GF-D8 (cell line): Measurements from ENCODE around the gene CNTLN.
"Not testable (repeated sequence)": the region's sequence is repeated elsewhere in the genome, so short reads cannot be mapped to it uniquely, and the experiment has no call there.

Source experiments
- DNase-seq: peaks from one replicate; lab custom pipeline; 2025; lab: John Stamatoyannopoulos, UW

The CNTLN gene

DNA sequence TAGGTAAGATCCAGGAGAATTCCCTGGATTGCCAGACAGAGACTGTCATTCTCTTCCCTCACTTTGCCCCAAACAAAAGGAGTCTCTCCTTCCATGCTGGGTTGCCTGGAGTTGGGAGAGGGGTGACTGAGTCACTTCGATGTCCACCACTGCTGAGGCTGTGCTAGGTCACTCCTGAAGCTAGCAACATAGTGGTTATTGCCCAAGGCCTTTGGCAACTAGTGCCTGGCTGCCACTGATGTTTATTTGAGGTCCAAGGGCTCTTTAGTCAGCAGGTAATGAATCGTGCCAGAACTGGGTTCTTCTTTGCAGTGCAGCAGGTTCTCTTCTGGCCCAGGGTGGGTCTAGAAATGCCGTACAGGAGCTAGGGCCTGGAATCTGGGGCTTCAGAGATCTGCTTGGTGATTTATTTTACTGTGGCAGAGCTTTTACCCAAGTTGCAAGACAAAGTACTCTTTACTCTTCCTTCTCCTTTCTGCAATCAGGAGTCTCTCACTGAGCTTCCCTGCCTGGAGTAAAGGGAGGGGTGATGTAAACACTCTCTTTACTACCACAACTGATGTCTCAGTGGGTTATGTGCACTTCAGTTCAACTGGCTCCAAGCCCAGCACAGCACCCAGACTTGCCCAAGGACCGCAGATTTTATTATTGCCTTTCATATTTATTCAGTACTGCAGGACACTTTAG lies 288.3 kb downstream of the CNTLN start:
- no peak for DNase-seq

DNA sequence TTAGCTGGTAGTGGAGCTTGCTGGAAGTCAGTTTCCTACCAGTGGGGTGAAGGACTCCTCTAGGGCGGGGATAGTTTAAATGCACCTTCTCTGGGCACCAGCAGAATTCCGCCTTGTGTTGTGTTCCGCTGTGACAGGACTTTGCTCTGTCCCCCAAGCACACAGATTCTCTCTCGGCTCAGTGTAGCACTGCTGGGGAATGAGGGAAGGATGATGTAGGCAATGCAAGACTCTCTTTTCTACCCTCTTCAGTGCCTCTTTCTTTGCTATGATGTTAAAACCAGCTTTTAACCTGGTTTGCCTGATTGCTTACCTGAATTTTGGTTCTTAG lies 288.8 kb downstream of the CNTLN start:
- no peak for DNase-seq

DNA sequence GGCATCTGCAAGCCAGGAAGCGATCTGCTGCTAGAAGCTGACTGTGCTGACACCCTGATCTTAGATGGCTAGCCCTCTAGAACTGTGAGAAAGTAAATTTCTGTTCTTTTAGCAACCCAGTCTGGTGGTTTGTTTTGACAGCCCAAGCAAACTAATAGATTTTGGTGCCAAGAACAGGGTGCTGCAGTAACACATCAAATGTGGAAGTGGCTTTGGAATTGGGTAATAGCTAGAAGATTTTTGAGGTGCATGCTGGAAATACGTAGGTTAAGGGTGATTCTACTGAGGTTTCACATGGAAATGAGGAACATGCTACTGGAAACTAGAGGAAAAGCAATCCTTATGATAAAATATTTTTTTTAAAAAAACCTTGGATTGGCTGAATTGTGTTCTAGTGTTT lies 290.5 kb downstream of the CNTLN start:
- DNase-seq: no peak

DNA sequence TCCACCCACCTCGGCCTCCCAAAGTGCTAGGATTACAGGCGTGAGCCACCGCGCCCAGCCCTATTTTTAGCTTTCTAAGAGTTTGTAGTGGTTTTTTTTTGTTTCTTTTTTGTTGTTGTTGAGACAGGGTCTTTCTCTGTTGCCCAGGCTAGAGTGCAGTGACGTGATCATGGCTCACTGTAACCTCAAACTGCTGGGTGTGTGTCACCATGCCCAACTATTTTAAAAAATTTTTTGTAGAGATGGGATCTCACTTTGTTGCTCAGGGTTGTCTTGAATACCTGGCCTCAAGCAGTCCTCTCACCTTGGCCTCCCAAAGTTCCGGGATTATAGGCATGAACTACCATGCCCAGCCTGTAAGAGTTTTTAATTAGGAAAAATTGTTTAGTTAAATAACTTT lies 298.7 kb downstream of the CNTLN start:
- no peak for DNase-seq

DNA sequence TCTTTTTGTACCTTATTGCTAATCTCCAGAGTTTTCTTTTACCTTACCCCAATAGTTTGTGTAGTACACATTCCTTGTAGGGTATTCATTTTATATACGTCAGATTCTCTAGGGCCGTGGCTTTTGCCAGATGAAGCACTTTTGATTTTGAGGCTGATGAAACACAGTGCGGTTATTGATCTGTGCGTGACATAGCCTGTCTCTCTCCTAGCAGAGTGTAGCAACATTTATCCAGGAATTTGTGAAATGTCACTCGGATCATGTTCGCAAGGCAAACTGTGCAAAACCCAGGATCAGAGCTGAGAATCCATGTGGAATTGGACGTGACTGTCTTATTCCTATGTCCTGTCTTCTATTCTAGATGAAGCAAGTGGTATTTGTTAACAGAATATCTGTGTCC lies 302.0 kb downstream of the CNTLN start:
- DNase-seq: no peak

DNA sequence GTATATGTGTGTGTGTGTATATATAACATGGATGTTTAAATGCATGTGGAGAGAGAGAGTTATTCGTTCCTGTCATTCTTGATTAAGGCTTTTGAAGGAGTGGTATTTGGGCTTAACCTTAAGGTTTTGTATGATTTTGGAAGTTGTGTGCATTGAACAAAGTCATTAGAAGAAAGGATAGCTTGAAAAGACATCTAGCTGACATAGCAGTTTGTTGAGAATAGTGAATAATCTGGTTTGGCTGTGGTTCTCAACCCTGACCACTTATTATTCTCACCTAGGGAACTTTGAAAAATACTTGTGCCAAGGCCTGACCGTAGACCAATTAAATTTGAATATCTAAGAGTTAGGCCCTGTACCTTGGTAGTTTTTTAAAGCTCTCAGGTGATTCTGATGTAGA lies 303.0 kb downstream of the CNTLN start:
- DNase-seq: no peak

DNA sequence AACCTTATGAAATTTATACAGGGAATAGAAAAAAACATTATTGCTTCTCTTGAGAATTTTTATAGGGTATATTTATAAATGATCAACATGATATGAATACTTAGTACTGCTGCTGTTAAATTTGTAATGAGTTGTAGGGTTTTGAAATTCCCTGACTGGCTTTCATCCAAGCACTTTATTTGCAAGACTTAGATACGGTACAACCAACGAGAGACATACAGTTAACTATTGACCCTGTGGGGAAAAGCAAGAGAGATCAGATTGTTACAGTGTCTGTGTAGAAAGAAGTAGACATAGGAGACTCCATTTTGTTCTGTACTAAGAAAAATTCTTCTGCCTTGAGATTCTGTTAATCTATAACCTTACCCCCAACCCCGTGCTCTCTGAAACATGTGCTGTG lies 310.3 kb downstream of the CNTLN start:
- DNase-seq: not testable (repeated sequence)

DNA sequence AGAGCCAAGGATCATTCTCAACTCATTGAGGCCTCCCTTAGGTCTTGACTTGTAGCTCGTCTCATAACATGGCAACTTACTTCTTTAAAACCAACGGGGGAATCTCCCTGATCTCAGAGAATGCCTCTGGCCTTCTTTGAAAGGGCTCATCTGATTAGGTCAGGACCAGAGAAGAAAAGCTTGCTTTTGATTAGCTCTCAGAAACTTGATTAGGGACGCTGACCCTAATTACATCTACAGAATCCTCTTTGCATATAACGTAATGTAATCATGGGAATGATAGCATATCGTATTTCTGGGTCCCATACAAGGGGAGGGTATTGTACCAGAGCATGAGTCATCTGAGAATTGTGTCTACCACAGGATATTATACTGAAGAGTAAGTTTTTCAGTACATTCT lies 318.9 kb downstream of the CNTLN start:
- no peak for DNase-seq

DNA sequence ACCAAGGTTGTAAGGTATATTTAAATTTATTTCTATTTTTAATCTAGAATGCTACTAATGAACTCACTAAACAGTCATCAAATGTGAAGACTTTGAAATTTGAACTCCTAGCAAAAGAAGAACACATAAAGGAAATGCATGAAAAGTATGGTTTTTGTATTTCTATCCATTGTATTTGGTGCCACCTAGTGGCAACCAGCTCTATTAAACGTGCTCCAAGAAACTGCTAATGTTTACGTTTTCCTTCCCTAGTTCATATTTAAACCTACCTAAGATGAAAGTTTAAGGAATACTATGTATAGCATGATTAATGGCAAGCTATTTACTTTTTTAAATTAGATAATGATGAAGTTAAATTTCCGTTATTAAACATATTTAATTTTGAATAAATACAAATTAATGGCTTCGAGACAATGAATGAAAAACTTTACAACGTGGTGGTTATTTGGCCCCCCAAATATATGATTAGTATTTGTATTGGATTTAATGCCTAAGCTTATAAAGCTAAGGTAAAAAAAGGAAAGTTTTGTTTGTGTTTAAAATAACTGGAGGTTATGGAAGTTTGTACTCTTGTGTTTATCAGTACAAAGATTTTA lies 328.1 kb downstream of the CNTLN start:
- DNase-seq: peak; percentile 7

DNA sequence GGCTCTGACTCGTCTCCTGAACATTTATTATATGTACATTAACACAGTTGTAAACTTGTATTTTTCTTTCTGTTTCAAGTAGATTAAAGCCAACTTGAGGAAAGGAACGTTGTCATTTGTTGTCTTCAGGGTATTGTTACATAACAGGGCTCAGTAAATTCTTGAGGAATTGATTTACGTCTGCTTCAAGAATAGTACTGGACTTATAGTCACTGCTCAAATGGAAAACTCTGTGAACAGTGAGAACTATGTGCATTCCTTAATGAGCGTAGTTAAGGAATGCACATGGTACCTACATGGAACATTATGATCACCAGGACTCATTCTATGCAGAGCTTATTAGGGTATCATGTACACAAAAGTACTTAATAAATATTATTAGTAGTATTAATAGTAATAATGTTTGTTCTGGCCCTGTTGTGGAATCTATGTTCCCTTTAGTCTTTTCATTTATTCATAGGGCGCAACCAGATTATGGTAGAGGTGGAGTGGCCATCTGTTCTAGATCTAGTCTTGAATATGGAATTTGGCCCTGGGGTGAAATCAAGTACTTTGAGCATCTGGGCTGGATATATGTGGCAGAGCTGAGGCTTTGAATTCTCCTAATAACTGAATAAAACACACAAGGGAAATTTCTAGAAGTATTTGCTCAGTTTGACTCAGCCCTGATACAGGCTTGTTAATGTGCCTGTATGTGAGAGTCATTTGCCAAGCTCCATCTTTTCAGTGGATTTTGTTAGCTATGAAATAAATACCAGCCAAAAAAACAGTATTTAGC lies 335.4 kb downstream of the CNTLN start:
- no peak for DNase-seq

DNA sequence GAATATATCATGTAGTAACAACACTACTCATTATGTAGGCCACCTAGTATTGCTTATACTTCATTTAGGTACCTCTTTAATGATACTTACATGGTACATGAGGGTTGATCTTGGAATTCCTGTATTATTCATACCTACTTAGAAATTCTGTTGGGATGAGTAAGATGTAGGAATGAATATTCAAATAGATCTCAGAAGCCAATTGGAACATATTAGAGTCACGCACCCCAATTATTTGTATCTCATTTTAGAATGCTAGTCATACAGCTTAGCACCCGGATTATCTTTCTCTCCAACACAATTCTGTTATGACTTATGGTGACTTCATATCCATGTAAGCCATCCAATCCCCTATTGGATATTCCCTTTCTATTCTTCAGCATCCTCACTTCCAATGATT lies 337.3 kb downstream of the CNTLN start:
- no peak for DNase-seq

DNA sequence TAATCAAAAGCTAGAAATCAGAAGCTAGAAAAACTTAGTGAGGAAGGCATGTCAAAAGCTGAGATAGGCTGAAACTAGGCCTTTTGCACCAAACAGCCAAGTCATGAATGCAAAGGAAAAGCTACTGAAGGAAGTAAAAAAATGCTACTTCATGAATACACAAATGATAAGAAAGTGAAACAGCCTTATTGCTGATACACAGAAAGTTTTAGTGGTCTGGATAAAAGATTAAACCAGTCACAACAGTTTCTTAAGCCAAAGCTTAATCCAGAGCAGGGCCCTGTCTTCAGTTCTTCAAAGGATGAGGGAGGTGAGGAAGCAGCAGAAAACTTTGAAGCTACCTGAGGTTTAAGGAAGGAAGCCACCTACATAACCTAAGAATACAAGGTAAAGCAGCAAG lies 341.6 kb downstream of the CNTLN start:
- DNase-seq: no peak

DNA sequence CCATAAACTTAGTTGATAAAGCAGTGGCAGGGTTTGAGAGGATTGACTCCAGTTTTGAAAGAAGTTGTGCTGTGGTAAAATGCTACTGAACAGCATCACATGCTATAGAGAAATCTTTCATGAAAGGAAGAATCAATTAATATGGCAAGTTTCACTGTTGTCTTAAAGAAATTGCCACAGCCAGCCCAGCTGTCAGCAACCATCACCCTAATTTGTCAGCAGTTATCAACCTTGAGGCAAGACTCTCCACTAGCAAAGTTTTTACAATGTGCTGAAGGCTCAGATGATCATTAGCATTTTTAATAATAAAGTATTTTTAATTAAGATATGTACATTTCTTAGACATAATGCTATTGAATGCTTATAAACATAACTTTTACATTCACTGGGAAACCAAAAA lies 343.0 kb downstream of the CNTLN start:
- DNase-seq: no peak

DNA sequence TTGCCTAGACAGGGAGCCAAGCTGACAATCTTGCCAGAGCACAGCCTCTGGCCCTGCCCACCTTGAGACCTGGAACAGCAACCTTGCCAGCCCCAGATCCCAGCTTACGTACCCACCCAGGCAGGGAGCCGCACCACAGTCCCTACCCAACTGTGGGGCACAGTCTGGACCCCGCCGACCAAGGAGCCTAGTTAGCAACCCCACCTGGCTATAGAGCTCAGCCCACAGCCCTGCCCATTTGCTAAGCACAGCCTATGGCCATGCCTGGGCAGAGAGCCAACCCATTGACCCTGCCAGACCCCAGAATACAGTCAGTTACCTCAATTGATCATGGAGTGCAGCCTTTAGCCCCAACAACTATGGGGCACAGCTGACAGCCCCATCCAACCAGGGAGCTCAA lies 346.1 kb downstream of the CNTLN start:
- DNase-seq: no peak

DNA sequence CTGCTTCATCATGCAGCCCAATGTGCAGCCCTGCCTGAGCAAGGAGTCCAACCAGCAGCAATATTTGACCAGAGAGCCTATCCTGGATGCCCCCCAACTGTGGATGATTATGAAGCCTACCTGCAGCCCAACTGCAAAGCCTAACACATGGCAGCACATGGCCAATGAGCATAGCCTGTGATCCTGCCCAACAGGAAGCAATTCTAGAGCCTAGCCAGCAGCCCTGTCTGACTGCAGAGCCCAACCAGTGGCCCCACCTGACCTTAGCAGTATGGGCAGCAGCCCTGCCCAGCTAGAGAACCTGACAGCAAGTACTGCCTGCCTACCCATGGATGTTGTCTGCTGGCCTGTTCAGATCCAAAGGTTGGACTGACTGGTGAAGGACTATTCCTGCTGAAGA lies 346.7 kb downstream of the CNTLN start:
- DNase-seq: no peak

DNA sequence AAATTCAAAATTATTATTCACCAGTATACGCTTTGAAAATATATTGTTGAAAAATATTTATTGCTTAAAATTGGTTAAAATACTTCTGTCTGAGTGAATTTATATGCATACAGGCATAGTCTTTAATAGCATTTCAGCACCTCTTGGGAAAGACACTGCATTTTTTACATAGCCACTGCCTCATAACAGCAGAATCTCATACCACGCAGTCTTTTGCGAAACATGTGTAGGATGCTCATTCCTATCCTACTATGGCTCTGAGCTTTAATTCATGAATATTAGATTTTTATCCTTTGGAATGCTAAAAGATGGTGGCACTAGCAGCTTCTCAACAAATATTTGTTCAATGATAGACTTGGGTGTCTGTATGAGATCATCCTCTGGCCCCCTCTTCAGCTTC lies 350.1 kb downstream of the CNTLN start:
- no peak for DNase-seq

DNA sequence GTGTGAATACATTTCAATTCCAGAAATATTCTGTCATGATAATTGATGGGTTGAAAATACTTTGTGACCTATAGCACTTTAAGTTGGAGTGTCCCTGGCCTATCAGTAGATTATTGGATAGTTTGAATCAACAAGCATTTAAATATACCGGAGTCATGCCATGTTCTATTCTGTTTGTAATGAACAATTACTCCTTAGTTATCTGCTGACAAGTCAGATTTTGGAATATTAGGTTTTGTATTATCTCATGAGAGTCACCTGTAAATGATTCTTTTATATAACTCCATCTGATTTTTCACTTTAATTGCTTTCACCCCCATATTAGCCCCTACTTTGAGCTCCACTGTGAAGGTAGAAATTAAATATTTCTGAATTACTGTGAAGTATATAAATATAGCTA lies 351.6 kb downstream of the CNTLN start:
- no peak for DNase-seq

DNA sequence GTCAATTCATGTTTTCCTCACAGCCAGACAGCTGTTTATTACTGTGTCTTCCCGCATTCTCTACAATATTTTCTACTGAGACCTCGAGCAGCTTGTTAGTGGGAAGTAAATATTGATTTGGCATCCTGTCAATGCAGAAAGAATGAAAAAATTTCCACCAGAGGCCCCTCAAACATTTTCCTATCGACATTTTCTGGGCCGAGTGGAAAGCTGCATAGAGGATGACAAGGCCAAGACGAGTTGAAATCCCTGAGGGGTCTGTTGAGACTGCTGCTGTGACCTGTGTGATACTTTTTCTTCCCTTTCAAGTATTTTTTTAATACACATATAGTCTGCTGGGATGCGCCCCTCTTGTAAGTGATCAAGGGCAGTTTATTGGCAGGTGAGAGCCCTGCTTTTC lies 352.6 kb downstream of the CNTLN start:
- no peak for DNase-seq

DNA sequence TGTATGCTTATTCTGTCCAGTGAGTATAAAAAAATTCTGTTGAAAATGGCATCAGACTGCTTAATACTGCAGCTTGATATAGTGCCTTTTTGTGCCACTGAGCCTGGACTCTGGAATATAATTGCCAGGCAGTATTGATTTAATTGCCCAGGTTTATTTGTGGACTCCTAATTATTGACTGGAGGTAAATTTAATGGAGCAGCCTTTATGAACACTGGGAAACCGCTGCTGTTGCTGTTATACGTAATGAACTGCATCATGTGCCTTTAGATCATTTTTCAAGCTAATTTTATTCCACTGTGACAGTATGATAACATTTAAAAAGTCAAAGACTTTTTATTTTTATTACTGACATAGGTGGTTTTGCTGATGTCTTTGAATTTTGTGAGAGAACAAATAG lies 353.8 kb downstream of the CNTLN start:
- DNase-seq: no peak

DNA sequence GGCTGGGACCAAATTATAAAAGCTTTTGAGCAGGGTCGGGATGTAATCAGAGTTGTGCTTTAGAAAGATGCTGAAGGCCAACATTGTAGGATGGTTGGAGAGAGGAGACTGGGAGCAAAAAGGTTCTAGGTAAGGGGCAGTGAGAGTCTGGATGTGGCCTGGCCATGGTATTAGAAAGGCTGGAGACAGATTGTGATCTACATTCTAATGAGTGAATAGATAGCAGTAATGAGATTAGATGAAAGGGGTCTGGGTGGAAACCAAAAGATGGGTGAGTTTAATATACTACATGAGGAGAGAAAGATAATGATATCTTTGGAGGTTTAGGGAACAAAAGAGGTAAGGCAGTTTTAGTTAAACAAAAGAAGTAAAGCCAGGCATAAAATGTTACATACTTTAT lies 355.3 kb downstream of the CNTLN start:
- DNase-seq: no peak

DNA sequence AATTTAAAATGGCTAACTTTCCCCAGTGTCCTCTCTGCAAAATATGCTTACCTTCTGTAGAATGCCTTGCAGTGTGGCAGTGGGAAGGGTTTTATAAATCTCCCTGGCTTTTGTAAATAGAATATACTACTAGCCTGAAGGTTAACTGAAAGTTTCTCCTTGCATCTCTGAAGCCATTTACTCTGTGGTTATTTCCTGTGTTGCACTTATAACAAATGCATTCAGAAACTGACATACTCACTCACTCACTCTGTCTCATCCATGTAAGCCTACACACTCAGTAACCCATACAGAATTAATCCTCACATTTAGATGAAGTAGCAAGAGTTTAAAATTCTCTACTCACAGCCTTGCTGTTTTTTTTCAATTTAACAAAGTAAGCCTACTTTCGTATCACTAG lies 356.9 kb downstream of the CNTLN start:
- DNase-seq: no peak

DNA sequence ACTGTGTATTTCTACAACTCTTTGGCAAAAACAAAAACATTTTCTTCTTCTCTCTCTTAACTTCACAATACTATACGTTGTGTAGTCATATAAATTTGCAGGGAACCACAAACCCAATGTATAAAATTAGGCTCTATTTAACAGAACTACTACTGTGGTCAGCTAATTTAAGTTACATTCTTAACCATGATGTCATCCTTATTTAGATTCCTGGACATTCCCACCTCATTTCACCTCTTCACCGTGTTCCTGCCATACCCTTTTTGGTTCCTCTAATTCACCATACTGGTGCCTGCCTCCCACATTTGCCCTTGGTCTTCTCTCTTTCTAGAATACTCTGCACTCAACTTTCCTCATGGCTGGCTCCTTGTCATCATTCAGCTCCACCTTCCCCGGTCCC lies 368.4 kb downstream of the CNTLN start:
- no peak for DNase-seq

DNA sequence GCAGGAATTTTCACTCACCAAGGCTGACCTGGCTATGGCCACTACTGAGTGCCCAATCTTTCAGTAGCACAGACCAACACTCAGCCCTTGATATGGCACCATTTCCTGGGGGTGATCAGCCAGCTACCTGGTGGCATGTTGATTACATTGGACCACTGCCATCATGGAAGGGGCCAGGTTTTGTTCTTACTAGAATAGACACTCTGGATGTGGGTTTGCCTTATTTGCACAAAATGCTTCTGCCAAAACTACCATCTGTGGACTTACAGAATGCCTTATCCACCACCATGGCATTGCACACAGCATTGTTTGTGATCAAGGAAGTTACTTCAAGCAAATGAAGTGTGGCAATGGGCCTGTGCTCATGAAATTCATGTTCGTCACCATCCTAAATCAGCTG lies 374.3 kb downstream of the CNTLN start:
- DNase-seq: no peak

DNA sequence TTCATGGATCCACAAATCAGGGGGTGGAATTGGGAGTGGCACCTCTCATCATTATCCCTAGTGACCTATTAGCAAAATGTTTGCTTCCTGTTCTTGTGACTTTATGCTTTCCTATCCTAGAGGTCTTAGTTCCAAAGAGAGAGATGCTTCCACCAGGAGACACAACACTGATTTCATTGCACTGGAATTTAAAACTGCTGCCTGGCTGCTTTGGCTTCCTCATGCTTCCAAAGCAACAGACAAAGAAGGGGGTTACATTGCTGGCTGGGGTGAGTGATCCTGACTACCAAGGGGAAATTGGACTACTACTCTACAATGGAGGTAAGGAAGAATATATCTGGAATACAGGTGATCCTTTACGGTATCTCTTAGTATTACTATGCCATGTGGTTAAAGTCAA lies 374.9 kb downstream of the CNTLN start:
- DNase-seq: no peak
